ENCODE measurements around the gene LAMC1.

The LAMC1 gene

DNA sequence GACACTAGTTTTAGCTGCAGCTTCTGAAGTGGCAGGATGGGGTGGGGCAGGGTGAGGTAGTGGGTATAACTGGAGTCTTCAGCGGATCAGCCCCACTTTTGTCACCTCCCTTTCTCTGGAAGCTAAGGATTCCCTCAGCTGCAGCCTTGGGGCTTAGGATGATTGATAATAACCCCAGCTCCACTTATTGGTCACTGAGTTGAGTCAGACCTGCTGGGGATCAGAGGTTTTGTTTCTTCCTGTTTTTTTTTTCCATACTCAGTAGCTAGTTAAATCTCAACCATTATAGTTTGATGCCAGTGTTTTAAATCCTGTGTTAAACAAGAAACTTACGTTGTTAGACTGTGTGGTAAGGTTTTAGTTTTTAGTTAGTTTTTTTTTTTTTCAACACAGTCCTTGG lies 57.2 kb downstream of the LAMC1 start:
- DNase-seq (ENCODE audit: low read depth) = no peak

DNA sequence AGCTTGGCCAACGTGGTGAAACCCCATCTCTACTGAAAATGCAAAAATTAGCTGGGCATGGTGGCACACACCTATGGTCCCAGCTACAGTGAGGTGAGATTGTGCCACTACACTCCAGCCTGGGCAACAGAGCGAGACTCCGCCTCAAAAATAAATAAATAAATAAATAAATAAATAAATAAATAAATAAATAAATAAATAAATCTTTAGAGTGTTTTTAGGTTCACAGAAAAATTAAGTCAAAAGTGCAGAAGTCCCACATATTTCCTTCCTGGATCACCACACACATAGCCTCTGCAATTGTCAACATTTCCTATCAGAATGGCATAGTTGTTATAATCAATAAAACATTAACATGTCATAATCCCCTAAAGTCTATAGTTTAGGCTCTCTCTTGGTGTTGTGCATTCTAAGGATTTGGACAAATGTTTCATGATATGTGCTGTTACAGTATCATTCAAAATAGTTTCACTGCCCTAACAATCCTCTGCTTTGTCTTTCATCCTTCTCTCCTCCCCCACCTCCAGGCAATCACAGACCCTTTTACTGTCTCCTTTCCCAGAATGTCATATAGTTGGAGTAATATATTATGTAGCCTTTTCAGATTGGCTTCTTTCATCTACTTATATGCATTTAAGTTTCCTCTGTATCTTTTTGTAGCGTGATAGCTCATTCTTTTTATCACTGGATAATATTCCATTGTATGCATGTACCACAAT lies 58.3 kb downstream of the LAMC1 start:
- no peak for DNase-seq (ENCODE audit: low read depth)

DNA sequence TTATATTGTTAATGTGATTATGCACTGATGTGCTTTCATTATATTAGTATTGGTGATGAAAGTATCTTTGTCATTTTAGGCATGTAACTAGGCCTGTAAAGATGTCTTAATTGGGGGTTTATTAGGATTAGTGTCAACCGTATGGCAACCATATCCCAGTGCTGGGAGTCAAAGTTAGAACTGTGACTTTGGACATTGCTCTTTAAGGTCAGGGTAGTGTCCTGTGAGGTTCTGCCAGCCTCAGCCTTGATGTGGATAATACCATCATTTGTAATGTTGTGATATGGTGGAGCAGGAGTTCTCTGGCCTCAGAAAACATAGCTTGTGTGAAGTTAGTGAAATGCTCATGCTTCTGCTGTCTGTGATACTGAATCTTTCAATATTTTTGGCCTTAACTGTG lies 59.4 kb downstream of the LAMC1 start:
- DNase-seq (ENCODE audit: low read depth) = no peak

DNA sequence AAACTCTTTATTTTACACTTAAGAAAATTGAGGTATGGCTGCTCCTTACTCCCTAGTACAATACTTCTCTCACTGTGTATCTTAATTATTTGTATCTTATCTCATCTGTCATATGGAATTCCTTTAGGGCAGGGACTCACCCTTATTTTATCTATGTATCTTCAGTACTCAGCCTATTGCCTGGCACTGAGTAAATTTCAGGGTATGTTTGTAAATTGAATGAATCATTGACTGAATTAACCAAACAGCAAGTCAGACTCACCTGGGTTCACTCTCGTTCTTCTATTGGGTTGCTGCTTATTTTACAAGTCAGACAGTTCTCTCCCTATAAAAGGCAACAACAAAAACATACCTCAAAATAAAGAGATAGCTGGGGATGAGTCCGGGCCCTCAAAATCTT lies 63.8 kb downstream of the LAMC1 start:
- no peak for DNase-seq (ENCODE audit: low read depth)

DNA sequence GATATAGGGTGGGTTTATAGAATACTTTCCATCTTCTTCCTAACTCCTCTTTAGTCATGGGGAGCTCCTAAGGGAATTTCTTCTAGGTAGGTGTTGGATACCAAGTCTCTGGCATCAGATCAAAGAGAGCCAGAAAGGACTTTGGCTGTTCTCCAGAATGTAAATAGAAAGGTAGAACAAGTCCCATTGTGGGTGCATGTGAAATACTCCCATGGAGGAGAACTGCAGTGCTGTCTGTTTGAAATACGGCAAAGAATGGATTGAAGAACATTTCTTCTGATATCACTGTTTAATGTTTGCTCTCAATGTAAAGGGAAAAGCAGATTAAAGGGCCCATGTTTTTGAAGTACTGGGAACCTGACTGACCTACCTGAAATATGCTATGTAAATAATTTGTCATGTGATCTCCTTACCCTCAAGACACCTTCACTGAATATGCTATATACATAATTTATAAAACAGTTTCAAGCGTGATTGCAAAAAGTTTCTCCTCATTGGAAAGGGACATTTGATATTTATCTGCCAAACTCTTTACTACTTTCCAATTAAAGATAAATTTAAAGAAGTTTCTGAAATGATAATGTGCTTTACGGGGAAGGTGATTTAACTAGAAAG lies 65.9 kb downstream of the LAMC1 start:
- no peak for DNase-seq (ENCODE audit: low read depth)

DNA sequence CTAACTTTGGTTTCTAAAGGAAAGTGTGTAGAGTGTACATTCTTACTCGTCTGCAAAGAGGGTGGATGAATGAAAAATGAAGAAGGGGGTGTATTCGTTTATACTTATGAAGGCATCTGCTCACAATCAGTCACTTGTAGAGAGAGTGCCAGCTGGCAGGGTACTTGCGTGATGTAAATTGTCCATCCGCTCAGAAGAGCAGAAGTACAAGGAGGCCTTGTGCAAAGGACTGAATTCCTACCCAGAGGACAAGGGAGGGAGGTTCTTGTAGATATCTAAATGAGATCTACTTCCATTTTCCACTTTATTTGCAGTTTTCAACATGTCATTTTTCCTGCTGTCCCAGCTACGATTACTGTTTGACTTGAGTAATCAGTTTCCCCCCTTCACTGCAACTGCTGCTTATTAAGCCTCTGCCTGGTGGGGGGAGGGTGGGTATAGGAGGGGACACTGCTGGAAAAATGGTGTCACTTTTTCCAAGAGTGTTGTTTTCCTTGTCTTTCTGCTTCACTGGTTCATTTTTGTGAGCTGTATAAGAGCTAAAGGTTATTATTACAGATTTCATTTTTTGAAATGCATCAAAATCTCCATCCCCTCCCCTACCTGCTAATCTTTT lies 67.3 kb downstream of the LAMC1 start:
- no peak for DNase-seq (ENCODE audit: low read depth)

DNA sequence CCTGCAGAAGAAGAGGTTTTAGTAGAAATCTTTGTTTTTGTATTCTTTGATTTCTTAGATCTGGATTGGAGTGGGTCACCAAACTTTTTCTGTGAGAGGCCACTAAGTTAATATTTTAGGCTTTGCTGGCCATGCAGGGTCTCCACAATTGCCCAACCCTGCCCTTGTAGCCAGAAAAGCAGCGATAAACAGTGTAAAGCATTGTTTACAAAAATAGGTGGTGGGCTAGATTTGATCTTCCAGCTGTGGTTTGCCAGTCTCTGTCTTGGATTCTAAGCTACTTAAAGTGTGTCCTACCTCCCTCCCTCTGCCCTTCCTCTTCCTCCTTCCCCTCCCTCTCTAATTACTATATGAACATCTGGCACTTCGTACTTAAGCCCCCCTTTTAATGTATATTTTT lies 68.0 kb downstream of the LAMC1 start:
- DNase-seq (ENCODE audit: low read depth) = no peak

DNA sequence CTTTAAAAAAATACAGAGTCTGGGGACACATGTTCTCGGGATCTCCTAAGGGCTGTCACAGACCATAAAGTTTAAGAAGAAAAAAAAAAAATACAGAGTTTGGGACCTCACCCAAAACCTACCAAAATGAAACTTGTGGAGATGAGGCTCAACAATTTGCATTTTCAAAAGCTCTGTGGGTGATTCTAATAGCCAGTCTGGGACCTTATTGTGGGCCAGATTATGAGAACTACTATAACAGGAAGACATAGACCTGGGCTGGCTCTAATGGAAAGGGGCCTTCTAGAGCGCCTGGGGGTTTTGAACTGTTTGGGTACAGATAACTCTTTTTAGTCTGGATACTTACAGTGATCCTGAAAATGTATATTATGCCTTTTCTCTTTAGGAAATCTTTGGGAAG lies 69.1 kb downstream of the LAMC1 start:
- DNase-seq (ENCODE audit: low read depth) = no peak

DNA sequence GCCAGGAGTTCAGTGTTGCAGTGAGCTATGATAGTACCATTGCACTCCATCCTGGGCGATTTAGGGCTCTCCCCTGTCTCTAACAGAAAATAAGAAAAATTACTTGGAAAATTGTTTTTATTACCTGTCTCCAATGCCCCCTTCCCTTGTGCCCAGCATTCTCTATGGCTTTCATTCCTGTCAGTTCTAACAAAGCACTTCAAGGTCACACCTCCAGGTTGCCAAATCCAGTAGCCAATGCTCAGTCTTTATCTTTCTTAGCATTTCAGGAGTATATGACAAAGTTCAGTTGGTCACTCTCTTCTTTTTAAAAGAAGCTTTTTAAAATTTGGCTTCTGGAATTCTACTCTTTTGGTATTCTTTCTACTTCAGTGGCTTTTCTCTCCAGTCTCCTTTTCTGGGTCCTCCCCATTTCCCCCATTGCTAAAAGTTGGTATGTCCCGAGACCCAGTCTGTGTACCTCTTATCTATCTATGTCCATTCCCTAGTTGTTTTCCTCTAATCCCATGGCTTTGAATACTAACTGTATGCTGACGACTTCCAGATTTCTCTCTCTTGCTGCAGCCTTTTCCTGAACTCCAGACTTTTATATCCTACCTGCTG lies 69.9 kb downstream of the LAMC1 start:
- DNase-seq (ENCODE audit: low read depth) = no peak

DNA sequence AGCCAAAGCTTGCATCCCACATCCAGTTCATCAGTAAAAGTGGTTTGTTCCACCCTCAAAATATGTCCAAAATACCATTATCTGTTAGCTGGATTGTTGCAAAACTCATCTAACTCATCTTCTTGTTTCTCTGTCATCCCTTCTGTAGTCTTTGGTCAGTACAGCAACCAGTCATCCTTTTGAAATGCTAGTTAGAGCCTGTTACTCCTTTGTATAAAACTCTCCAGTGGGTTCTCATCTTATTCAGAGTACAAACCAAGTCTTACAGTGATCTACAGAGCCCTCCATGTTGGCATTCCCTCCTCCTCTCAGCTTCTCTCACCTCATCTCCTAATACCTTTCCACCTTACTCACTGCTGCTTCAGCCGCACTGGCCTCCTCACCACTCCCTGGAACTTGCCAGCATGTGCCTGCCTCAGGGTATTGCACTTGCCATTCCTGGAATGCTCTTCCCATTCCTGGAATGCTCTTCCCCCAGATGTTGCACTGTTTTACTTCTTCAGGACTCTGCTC lies 70.6 kb downstream of the LAMC1 start:
- DNase-seq (ENCODE audit: low read depth) = no peak

DNA sequence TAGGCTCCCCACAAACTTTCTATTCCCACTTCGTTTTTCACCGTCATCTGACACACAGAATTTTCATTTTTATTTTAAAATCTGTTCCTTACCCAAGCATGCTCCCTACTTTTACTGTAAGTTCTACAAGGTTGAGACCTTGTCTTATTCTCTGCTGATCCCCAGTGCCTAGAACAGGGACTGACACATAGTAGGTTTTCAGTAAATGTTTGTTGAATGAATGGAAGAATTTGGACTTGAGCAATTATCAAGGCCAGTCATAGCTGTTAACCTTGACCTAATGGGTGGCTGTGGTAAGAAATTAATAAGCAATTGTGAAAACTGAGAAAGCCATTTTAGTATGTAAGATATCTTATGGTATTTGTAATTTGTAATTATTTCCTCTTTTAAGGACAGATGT lies 71.1 kb downstream of the LAMC1 start:
- DNase-seq (ENCODE audit: low read depth) = no peak

DNA sequence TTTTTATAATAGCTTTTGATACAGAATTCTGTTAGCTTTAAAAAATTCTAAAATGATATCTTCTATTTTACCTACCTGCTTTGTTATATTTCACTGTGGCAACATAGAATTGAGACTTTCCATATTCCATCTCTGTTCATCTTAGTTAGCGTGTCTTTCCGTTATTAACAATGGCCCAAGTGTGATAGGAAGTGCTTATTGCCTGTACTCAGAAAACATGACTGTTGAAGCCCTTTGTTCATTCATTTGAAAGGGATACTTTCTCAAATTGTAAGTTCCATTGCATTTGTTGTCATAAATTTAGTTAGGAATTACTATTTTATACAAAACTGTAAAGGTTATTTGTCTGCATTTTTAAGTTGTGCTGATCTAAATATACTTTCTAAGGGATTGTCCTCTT lies 73.1 kb downstream of the LAMC1 start:
- no peak for DNase-seq (ENCODE audit: low read depth)

DNA sequence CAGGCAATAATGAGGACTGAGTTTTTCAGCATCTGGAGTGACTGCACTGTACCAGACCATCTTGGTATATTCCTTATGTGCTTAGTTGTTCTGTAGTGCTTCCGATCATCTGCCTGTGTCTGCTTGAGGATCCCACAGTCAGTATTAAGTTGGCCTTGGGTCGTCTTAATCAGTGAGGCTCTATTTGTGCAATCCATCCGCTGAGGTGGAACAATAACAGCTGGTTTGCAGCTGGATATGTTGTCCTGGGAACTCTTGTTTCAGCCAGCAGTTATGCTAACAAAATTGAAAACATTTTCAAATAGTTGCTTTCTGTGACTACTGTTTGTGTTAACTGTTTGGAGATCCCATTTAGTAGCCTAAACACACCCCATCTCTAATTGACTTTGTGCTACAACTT lies 73.7 kb downstream of the LAMC1 start:
- no peak for DNase-seq (ENCODE audit: low read depth)

DNA sequence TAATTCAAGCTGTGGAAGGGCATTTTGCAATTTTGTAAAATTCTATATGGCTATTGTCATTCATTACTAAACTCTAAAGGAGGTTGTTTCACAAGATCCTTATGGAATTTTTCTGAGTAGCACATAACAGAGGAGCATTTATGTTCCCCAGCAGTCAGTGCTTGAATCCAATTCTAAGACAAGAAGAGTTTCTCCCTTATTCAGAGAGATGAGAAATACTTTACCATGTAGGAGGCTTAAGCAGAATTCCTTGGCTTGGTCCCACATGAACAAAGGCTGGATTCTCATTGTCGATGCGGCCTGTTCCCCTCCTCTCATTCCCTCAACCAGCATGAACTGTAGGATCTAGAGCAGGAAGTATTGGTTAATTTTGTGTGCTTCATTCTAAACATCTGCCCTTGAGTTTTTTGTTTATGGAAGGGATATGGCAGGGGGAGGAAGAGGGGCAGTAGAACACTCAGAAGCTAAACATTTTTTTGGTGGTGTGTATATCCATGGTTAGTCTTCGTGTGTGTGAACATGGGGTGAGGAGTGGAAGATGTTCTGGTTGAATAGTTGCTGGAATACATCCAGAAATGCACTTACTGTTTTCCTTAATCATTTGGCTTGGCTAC lies 74.3 kb downstream of the LAMC1 start:
- no peak for DNase-seq (ENCODE audit: low read depth)

DNA sequence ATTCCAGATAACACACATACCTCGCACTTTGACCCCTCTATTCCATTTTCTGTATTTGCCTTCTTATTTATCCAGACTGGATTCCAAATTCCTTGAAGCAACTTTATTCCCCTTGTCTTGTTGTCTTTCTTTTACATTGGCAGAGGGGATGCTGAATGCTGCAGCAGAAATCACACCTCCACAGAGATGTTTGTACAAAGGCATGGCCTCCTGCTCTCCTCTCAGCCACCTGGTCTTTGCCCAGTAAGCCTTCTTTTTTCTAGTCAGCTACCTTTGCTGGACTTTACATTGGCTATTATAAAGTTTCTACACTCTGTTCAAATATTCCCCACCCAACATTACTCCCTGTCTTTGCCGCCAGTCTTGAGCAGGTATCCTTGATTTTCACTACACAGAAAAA lies 75.1 kb downstream of the LAMC1 start:
- DNase-seq (ENCODE audit: low read depth) = no peak

DNA sequence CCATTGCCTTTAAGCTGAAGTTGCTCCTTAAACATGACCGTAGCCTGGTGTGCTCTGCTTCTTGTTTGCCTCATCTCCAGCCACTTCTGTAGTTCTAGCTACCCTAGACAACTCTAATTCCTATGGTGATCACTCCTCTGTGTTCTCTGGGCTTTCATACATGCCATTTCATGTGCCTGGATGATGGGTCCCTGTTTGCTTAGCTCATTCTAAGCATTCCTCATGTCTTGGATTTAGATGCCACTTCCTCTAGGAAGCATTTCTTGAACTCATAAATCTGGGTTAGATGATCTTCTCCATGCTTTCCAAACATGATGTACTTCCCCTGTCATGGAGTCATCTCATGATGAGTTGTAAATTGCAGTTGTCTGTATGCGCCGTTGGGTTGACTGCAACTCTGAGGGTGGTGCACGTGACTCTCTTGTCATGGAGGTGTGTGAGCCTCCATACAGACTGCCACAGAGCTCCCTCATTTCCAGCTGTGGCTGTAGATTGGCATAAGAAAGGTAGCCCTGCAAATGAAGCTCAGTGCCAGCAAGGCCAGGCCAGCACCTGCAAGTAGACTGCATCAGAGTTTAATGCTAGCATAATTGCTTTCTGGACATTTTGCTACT lies 77.2 kb downstream of the LAMC1 start:
- DNase-seq (ENCODE audit: low read depth) = no peak

DNA sequence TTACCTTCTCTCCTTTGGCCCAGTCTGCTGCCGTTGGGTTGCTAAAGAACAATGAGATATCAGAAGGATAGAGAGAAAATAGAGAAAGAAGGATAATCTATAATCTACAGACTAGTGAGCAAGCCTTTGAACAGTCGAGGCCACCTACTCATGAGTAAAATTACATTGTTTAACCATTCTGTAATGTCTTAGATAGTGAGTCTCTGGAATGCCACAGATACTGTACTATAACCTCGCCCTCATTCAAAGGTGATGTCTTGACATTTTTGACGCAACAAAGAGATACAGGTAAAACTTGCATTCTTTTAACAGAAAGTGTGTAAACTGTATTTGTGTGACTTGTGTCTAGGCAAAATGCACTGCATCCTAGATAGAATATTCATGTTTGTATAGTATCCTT lies 77.9 kb downstream of the LAMC1 start:
- DNase-seq (ENCODE audit: low read depth) = no peak

DNA sequence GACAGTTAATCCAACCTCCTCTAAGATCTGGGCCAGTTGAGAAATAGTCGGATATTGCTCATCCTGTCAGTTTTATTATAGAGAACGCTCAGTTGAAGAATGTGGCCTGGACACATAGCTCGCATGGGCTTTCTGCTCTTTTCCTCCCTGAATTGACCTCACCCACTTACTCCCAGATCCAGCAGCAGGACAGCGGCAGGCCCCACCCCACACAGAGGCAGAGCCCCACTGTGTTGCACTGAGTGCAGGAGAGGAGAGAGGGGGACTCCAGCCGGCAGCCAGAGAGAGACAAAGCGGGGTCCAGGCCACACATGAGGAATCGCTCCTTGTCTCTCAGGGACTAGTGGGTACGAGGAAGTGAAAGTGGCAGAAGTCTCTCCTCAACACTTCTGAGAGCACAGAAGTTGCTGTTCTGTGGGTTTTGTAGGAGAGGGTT lies 78.6 kb downstream of the LAMC1 start:
- no peak for DNase-seq (ENCODE audit: low read depth)

DNA sequence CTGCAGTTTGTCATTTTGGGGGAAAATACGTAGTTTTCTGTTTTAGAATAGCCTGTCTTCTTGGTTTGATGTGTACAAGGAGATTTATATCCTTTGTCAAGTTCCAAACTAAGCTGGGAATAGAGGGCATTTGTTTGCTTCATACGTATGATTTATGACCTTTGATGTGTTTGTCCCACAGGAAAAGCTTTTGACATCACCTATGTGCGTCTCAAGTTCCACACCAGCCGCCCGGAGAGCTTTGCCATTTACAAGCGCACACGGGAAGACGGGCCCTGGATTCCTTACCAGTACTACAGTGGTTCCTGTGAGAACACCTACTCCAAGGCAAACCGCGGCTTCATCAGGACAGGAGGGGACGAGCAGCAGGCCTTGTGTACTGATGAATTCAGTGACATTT lies 79.9 kb downstream of the LAMC1 start:
- no peak for DNase-seq (ENCODE audit: low read depth)

DNA sequence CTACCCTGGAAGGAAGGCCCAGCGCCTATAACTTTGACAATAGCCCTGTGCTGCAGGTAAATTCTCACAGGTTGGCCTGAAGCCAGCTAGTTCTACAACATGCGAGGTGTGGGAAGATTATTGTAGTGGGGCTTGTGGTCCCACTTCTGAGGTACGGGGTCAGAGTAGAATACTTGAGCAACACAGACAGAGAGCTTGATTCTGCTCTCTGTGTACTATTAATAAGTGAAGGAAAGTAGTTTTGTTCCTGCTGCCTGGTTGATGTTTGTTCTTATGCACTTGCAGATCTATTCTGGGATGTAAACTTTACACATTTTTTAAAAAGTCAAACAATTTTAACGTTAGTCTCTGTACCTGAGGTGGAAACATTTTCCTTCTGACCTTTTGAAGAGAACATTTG lies 80.4 kb downstream of the LAMC1 start:
- DNase-seq (ENCODE audit: low read depth) = no peak

DNA sequence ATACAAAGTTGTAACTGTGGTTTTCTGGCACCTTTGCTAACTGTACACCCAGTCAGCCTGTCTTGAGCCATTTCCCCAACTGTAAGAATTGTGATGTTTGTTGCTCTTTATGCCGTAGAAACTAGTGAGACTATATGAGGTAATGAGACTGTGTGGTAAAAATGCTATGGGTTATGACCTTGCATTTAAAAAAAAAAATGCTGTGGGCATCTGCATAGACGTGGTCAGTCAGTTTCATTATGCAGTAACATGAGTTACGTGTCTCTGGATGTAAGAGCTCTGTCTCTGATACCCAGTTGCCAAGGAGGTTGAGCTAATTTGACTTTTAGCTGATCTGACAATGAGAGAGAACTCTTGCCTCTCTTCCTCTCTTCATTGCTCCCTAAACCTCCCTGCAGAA lies 82.2 kb downstream of the LAMC1 start:
- DNase-seq (ENCODE audit: low read depth) = no peak

DNA sequence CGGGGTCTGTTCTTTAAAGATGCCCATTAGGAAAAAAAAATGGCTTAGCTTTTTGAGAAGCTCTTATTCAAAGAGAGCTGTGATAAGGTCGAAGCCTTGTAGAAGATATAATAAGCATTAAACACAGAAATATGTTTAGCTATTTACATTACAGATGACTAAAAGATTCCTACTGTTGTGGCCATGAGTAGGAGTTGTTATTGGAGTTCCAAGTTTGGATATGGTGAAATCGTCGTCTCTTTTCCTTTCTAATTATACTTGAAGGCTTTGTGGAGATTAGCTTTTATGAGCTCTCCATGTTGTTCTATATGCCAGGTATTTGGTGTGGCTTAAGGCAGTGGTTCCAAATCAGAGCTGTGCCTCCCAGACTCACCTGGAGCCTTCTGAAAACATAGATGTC lies 82.9 kb downstream of the LAMC1 start:
- DNase-seq (ENCODE audit: low read depth) = no peak
